ENCODE measurements around the gene ST7L. TPM values are rescaled to one million over a fixed set of nuclear protein-coding genes. Genes with fewer than 3 reads are reported as not detected.

The ST7L gene
- total and polyA plus RNA-seq, 2 donors (not counting 3 experiments of a cell fraction or from before 2014, with no cell fraction given): 12.3 to 28.4 TPM

DNA sequence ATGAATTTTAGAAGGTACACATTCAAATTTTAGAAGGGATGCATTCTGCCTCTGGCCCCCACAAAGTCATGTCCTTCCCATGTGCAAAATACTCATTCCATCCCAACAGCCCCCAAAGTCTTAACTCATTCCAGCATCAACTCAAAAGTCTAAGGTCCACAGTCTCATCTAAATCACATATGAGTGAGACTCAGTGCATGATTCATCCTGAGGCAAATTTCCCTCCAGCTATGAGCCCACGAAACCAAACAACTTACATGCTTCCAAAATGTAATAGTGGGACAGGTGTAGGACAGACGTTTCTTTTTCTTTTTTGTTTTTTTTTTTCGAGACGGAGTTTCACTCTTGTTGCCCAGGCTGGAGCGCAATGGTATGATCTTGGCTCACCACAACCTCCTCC lies 122.7 kb downstream of the ST7L start:
- DNase-seq (ENCODE audit: low read depth, low spot score) (no peak), FAIRE-seq (no peak)
- Histone ChIP-seq H3K9me3 (replicated peaks; ENCODE audit: control insufficient read depth, insufficient read depth, low read length) (no peaks in the 10 kb centered on the region), H3K4me1 (ENCODE audit: control insufficient read depth, extremely low read depth, insufficient read depth, low read length) (no peaks in the 10 kb centered on the region), H3K9ac (replicated peaks; ENCODE audit: extremely low read depth, insufficient read depth, low read length) (no peak overlapping the region), H2AFZ (ENCODE audit: low read depth, low read length) (no peak overlapping the region), H4K20me1 (replicated peaks; ENCODE audit: control insufficient read depth, extremely low read depth, insufficient read depth, low read length) (no peaks in the 10 kb centered on the region), H3K4me3 (replicated peaks in 1 of 3; ENCODE audit: insufficient read depth in 1 of 3, low read depth in 1 of 3, low read length in 3 of 3) (no peak overlapping the region), H3K4me2 (ENCODE audit: insufficient read depth, low read length) (no peak overlapping the region), H3K36me3 (ENCODE audit: control insufficient read depth in 2 of 2, extremely low read depth in 1 of 2, insufficient read depth in 2 of 2, low read length in 2 of 2) (no peaks in the 10 kb centered on the region), H3K27me3 (ENCODE audit: control insufficient read depth in 2 of 2, insufficient read depth in 2 of 2, low read length in 2 of 2) (no peaks in the 10 kb centered on the region), H3K9me1 (replicated peaks; ENCODE audit: control insufficient read depth, extremely low read depth, insufficient read depth, low read length) (no peaks in the 10 kb centered on the region), H3K79me2 (ENCODE audit: control insufficient read depth, insufficient read depth, low read length) (no peaks in the 10 kb centered on the region), H3K27ac (ENCODE audit: insufficient read depth, low read depth, low read length) (no peak overlapping the region)
- CTCF ChIA-PET: no interaction called here
- dilution Hi-C loops (cut with MboI; ENCODE audit: extremely low pct_ligation_motif_present, low sequenced_read_pairs) (no loop called here), intact Hi-C loops (cut with micrococcal nuclease) (no loop called here)
- no TSS peak for BruUV-seq (replicated peaks)
- POLR2A ChIA-PET: no interaction called here
- TF ChIP-seq POLR2A (IDR thresholded peaks at IDR 0.05; ENCODE audit: low read depth, low read length): no peak
- no peak for TF ChIP-seq GATA2 (IDR thresholded peaks at IDR 0.05; ENCODE audit: insufficient read depth, insufficient read length, low read depth, low read length)
- TF ChIP-seq MYC (IDR thresholded peaks at IDR 0.05; ENCODE audit: low read depth, low read length): no peak

DNA sequence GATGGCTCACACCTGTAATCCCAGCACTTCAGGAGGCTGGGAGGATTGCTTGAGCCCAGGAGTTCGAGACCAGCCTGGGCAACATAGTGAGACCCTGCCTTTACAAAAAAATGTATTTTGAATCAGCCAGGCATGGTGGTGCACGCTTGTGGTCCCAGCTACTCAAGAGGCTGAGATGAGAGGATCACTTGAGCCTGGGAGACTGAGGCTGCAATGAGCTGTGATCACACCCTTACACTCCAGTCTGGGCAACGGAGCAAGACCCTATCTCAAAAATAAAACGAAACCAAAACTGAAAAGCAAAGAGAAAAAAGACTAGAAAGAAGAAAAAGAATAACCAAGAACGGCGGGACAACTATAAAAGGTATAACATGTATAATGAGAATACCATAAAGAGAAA lies 125.6 kb downstream of the ST7L start:
- no peak overlapping the region for H3K9ac ChIP-seq (replicated peaks; ENCODE audit: extremely low read depth, insufficient read depth, low read length)
- H3K4me3 ChIP-seq (replicated peaks in 1 of 3; ENCODE audit: insufficient read depth in 1 of 3, low read depth in 1 of 3, low read length in 3 of 3): no peak overlapping the region
- no TSS peak for BruUV-seq (replicated peaks)
- H3K9me1 ChIP-seq (replicated peaks; ENCODE audit: control insufficient read depth, extremely low read depth, insufficient read depth, low read length): no peaks in the 10 kb centered on the region
- H3K9me3 ChIP-seq (replicated peaks; ENCODE audit: control insufficient read depth, insufficient read depth, low read length): no peaks in the 10 kb centered on the region
- H2AFZ ChIP-seq (ENCODE audit: low read depth, low read length): no peak overlapping the region
- no peak overlapping the region for H3K27ac ChIP-seq (ENCODE audit: insufficient read depth, low read depth, low read length)
- dilution Hi-C loops (cut with MboI; ENCODE audit: extremely low pct_ligation_motif_present, low sequenced_read_pairs): no loop called here
- no peak for FAIRE-seq
- H3K79me2 ChIP-seq (ENCODE audit: control insufficient read depth, insufficient read depth, low read length): no peaks in the 10 kb centered on the region
- TF ChIP-seq MYC (IDR thresholded peaks at IDR 0.05; ENCODE audit: low read depth, low read length): no peak
- no peak for TF ChIP-seq GATA2 (IDR thresholded peaks at IDR 0.05; ENCODE audit: insufficient read depth, insufficient read length, low read depth, low read length)
- no peak for TF ChIP-seq EZH2 (IDR thresholded peaks at IDR 0.05; ENCODE audit: borderline replicate concordance, low read depth, low read length, severe bottlenecking)
- no peak for TF ChIP-seq POLR2A (IDR thresholded peaks at IDR 0.05; ENCODE audit: low read depth, low read length)
- no peak for TF ChIP-seq POLR2AphosphoS5 (IDR thresholded peaks at IDR 0.05; ENCODE audit: insufficient read depth, low read depth, low read length)
- no peak for TF ChIP-seq JUN (IDR thresholded peaks at IDR 0.05; ENCODE audit: borderline replicate concordance, insufficient read depth, insufficient read length, low read depth)
- no peak for TF ChIP-seq FOS (IDR thresholded peaks at IDR 0.05; ENCODE audit: borderline replicate concordance, insufficient read depth, low read length)
- TF ChIP-seq, protein P1, sequence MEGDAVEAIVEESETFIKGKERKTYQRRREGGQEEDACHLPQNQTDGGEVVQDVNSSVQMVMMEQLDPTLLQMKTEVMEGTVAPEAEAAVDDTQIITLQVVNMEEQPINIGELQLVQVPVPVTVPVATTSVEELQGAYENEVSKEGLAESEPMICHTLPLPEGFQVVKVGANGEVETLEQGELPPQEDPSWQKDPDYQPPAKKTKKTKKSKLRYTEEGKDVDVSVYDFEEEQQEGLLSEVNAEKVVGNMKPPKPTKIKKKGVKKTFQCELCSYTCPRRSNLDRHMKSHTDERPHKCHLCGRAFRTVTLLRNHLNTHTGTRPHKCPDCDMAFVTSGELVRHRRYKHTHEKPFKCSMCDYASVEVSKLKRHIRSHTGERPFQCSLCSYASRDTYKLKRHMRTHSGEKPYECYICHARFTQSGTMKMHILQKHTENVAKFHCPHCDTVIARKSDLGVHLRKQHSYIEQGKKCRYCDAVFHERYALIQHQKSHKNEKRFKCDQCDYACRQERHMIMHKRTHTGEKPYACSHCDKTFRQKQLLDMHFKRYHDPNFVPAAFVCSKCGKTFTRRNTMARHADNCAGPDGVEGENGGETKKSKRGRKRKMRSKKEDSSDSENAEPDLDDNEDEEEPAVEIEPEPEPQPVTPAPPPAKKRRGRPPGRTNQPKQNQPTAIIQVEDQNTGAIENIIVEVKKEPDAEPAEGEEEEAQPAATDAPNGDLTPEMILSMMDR (IDR thresholded peaks at IDR 0.05; ENCODE audit: extremely low read depth in 1 of 2, insufficient read depth in 1 of 2, low read depth in 1 of 2, low read length in 2 of 2): no peak
- TF ChIP-seq MAX (IDR thresholded peaks at IDR 0.05; ENCODE audit: insufficient read depth, insufficient read length): no peak
- ChIA-PET POLR2A (no interaction called here), CTCF (interaction anchor here (1.2 to 3.2 kb wide), 3 partner anchors 8 to 46 kb away, joined by 3 to 18 read pairs (median 6); no protein-coding TSS in a partner anchor)
- no peaks in the 10 kb centered on the region for H3K36me3 ChIP-seq (ENCODE audit: control insufficient read depth in 2 of 2, extremely low read depth in 1 of 2, insufficient read depth in 2 of 2, low read length in 2 of 2)
- H3K27me3 ChIP-seq (ENCODE audit: control insufficient read depth in 2 of 2, insufficient read depth in 2 of 2, low read length in 2 of 2): no peaks in the 10 kb centered on the region
- no peak for DNase-seq (ENCODE audit: low read depth, low spot score)
- no peaks in the 10 kb centered on the region for H3K4me1 ChIP-seq (ENCODE audit: control insufficient read depth, extremely low read depth, insufficient read depth, low read length)
- H4K20me1 ChIP-seq (replicated peaks; ENCODE audit: control insufficient read depth, extremely low read depth, insufficient read depth, low read length): no peaks in the 10 kb centered on the region
- no peak overlapping the region for H3K4me2 ChIP-seq (ENCODE audit: insufficient read depth, low read length)
- intact Hi-C loops (cut with micrococcal nuclease): no loop called here
